ENCODE results near the gene DENND1A. TPM values are rescaled to one million over a fixed set of nuclear protein-coding genes. Genes with fewer than 3 reads are reported as not detected.

The DENND1A gene
- total RNA-seq, 2 donors from 2014 or later = 17.8 to 36.6 TPM

DNA sequence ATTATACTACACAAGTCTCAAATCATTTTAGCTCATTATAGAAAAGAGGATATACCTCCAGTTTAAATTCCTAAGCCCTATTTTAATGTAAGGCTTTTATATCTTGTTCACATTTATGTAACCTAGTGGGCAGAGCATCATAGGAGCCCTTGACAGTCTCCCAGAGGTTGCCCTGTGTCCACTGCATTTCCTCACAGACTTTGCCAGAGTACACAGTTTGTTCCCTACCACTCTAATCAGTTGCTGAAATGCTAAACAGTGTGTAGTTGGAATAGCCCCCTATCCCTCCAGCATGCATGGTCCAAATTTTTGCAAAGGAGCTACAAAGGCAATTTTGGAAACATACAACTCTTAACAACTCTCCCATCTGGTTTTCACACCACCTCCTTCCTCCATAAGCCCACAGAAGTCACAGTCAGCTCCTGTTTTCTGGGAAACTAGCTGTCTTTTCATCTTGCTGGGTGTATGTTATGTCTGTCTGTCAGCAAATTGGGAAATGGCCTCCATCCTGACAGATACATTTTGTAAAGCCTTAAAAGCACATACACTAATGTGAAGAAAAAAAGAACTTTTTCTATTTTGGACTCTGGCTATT, 212.2 kb downstream of the DENND1A start:
- H3K9me3 ChIP-seq = no peaks in the 10 kb centered on the region
- H3K36me3 ChIP-seq = no peaks in the 10 kb centered on the region
- no peak for DNase-seq (ENCODE audit: low spot score)
- H3K4me1 ChIP-seq (ENCODE audit: control insufficient read depth in 1 of 2, low read depth in 2 of 2) = no peaks in the 10 kb centered on the region
- no peak overlapping the region for H3K4me3 ChIP-seq
- TF ChIP-seq, protein P1, sequence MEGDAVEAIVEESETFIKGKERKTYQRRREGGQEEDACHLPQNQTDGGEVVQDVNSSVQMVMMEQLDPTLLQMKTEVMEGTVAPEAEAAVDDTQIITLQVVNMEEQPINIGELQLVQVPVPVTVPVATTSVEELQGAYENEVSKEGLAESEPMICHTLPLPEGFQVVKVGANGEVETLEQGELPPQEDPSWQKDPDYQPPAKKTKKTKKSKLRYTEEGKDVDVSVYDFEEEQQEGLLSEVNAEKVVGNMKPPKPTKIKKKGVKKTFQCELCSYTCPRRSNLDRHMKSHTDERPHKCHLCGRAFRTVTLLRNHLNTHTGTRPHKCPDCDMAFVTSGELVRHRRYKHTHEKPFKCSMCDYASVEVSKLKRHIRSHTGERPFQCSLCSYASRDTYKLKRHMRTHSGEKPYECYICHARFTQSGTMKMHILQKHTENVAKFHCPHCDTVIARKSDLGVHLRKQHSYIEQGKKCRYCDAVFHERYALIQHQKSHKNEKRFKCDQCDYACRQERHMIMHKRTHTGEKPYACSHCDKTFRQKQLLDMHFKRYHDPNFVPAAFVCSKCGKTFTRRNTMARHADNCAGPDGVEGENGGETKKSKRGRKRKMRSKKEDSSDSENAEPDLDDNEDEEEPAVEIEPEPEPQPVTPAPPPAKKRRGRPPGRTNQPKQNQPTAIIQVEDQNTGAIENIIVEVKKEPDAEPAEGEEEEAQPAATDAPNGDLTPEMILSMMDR (IDR thresholded peaks at IDR 0.05) = no peak
- H3K27ac ChIP-seq = no peak overlapping the region
- no peak for ATAC-seq (ENCODE audit: insufficient number of reproducible peaks, low FRiP score, low read depth)
- no peaks in the 10 kb centered on the region for H3K27me3 ChIP-seq (replicated peaks; ENCODE audit: insufficient read depth)

DNA sequence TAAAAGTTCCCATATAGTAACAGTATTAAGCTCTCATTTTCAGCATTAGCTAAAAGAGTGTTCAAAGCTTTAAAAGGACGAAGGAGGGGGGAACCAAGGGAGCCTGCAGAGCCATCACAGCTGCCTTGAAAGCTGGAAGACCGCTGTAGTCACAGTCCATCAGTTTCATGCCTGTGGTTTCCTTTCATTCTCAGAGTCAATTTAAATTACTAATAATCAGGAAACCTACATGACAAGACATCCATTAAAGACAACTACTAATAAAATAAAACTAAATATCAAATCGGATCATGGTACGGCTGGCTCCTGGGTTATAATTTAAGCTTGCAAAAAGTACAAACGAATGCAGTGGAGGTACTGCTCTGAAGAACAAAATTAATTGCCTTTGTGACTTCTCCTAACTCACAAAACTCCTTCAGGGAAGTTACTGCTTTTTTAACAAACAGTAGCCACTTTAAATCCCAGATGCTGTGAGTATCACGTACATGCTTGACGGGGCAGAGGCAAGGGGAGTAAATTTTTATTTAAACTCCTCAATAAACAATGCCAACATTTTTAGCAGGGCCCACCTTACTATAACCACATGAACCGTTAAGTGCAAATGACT, 213.5 kb downstream of the DENND1A start:
- H3K4me1 ChIP-seq (ENCODE audit: control insufficient read depth in 1 of 2, low read depth in 2 of 2) = no peaks in the 10 kb centered on the region
- H3K27ac ChIP-seq = no peak overlapping the region
- no peak for DNase-seq (ENCODE audit: low spot score)
- H3K9me3 ChIP-seq = no peaks in the 10 kb centered on the region
- ATAC-seq (ENCODE audit: insufficient number of reproducible peaks, low FRiP score, low read depth) = no peak
- TF ChIP-seq, protein P1 (IDR thresholded peaks at IDR 0.05) = no peak
- no peaks in the 10 kb centered on the region for H3K36me3 ChIP-seq
- no peaks in the 10 kb centered on the region for H3K27me3 ChIP-seq (replicated peaks; ENCODE audit: insufficient read depth)
- no peak overlapping the region for H3K4me3 ChIP-seq

DNA sequence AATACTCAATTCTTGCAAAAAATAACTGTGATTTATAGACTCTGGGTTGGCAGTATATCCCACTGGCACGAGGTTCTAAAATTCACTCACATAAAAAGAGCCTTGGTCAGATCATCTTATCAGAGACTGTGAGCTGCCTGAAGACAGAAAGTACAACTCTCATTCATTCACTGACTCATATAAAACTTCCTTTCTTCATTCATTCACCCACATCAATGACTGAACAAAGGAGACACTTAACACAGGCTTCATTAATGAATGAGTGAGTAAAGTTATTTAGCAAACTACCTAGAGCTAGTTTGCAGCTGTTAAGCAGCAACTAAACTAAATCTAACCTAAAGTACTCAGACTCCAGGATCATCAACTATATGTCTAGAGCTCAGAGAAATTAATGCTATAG, 214.7 kb downstream of the DENND1A start:
- no peak overlapping the region for H3K4me3 ChIP-seq
- TF ChIP-seq, protein P1 (IDR thresholded peaks at IDR 0.05) = no peak
- no peaks in the 10 kb centered on the region for H3K9me3 ChIP-seq
- ATAC-seq (ENCODE audit: insufficient number of reproducible peaks, low FRiP score, low read depth) (no peak), DNase-seq (ENCODE audit: low spot score) (no peak)
- no peaks in the 10 kb centered on the region for H3K4me1 ChIP-seq (ENCODE audit: control insufficient read depth in 1 of 2, low read depth in 2 of 2)
- H3K27me3 ChIP-seq (replicated peaks; ENCODE audit: insufficient read depth) = no peaks in the 10 kb centered on the region
- no peak overlapping the region for H3K27ac ChIP-seq
- H3K36me3 ChIP-seq = no peaks in the 10 kb centered on the region

DNA sequence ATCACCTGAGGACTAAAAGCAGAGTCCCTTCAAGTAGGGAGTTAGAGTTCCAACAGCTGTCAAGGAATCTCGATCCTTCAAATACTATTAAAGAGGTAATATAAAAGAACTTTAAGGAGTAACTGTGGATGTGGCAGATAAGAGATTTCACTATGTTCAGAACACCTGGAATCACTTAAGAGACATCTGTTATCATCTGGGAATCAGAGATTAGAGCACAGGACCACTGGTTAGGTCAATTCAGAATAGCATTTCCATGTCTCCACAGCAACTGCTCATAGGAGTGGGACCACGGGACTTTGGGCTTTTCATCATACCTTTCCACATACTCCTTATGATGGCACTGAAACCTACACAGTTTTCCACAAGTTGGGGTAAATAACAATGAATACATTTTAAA, 216.6 kb downstream of the DENND1A start:
- DNase-seq (ENCODE audit: low spot score) (no peak), ATAC-seq (ENCODE audit: insufficient number of reproducible peaks, low FRiP score, low read depth) (no peak)
- Histone ChIP-seq H3K27ac (no peak overlapping the region), H3K27me3 (replicated peaks; ENCODE audit: insufficient read depth) (no peaks in the 10 kb centered on the region), H3K36me3 (no peaks in the 10 kb centered on the region), H3K4me3 (no peak overlapping the region), H3K9me3 (no peaks in the 10 kb centered on the region), H3K4me1 (ENCODE audit: control insufficient read depth in 1 of 2, low read depth in 2 of 2) (no peaks in the 10 kb centered on the region)
- TF ChIP-seq, protein P1 (IDR thresholded peaks at IDR 0.05) = no peak

DNA sequence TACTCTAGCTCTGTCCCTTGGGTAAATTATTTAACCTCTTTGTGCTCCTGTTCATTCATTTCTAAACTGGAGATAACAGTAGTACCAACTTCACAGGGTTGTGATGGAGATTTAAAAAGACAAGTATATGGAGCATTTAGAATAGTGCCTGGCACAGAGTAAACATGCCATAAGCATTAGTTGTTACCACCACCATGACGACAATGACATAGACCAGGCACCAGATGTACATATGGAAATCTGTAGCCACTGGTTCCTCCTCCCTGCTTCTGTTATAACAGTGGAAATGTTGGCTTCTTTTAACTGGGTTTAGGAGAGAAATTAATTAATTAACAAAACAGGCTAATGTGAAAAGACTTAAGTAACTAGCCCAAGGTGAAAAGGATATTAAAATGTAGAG, 217.5 kb downstream of the DENND1A start:
- Histone ChIP-seq H3K27me3 (replicated peaks; ENCODE audit: insufficient read depth) (no peaks in the 10 kb centered on the region), H3K4me3 (no peak overlapping the region), H3K27ac (no peak overlapping the region), H3K4me1 (ENCODE audit: control insufficient read depth in 1 of 2, low read depth in 2 of 2) (no peaks in the 10 kb centered on the region), H3K36me3 (no peaks in the 10 kb centered on the region), H3K9me3 (no peaks in the 10 kb centered on the region)
- TF ChIP-seq, protein P1 (IDR thresholded peaks at IDR 0.05) = no peak
- no peak for ATAC-seq (ENCODE audit: insufficient number of reproducible peaks, low FRiP score, low read depth)
- DNase-seq (ENCODE audit: low spot score) = no peak

Measured in thoracic aorta (tissue), 2 donors.